ENCODE measurements around the gene CACNG4. TPM values are rescaled to one million over a fixed set of nuclear protein-coding genes. Genes with fewer than 3 reads are reported as not detected.

The CACNG4 gene
- polyA plus RNA-seq, 2 of the 4 experiments (the other 2 are of a cell fraction), result 6.2 to 10.2 TPM

- Histone ChIP-seq H3K27ac (no peak overlapping the region), H3K4me1 (peaks cover 13% of the 10 kb centered on the region), H3K9me3 (no peaks in the 10 kb centered on the region), H3K4me3 (no peak overlapping the region), H3K4me2 (no peak overlapping the region)
- TF ChIP-seq PHF8 (IDR thresholded peaks at IDR 0.05; ENCODE audit: borderline replicate concordance, low read depth) (no peak), HDAC2 (IDR thresholded peaks at IDR 0.05) (no peak), ZNF302 (CRISPR knock-in tag; IDR thresholded peaks at IDR 0.05) (no peak), MAFK (IDR thresholded peaks at IDR 0.05; ENCODE audit: partially characterized antibody) (no peak), CBX2 (IDR thresholded peaks at IDR 0.05; ENCODE audit: borderline replicate concordance, low read depth) (no peak), CEBPB (IDR thresholded peaks at IDR 0.05) (no peak), EHF (CRISPR knock-in tag; IDR thresholded peaks at IDR 0.05) (no peak)
- WGBS (ENCODE audit: missing lambda C conversion rate), result 57% methylated on average over 4 of the region's 4 CpGs
- DNase-seq (ENCODE audit: low read depth in 1 of 2, low spot score in 1 of 2) (no peak), FAIRE-seq (no peak), ATAC-seq (no peak)
- ChIA-PET CTCF (interaction anchor here (1.5 kb wide), 1 partner anchor 52 kb away, joined by 3 read pairs; no protein-coding TSS in a partner anchor), POLR2A (no interaction called here)
These were observed 4.4 kb downstream of the CACNG4 start for GRCh38 chr17:66968916-66969315.

- H3K9me3 ChIP-seq, result no peaks in the 10 kb centered on the region
- FAIRE-seq (no peak), ATAC-seq (no peak), DNase-seq (ENCODE audit: low read depth in 1 of 2, low spot score in 1 of 2) (no peak)
- no peak overlapping the region for H3K27ac ChIP-seq
- no peak for TF ChIP-seq ZSCAN20 (CRISPR knock-in tag; IDR thresholded peaks at IDR 0.05)
- no peak for TF ChIP-seq CBX2 (IDR thresholded peaks at IDR 0.05; ENCODE audit: borderline replicate concordance, low read depth)
- TF ChIP-seq MYC (IDR thresholded peaks at IDR 0.05; ENCODE audit: borderline replicate concordance, low read length), result no peak
- TF ChIP-seq HOXA7 (CRISPR knock-in tag; IDR thresholded peaks at IDR 0.05), result no peak
- TF ChIP-seq E2F6 (IDR thresholded peaks at IDR 0.05; ENCODE audit: borderline replicate concordance, low read depth), result no peak
- no peak for TF ChIP-seq KDM5A (IDR thresholded peaks at IDR 0.05)
- no peak for TF ChIP-seq RARB (CRISPR knock-in tag; IDR thresholded peaks at IDR 0.05)
- WGBS (ENCODE audit: missing lambda C conversion rate), result 76% methylated on average over 6 of the region's 6 CpGs
- no peak overlapping the region for H3K4me3 ChIP-seq
- ChIA-PET POLR2A (no interaction called here), CTCF (interaction anchor here (1.5 to 1.6 kb wide), 3 partner anchors 51 to 242 kb away, joined by 3 to 4 read pairs (median 3); no protein-coding TSS in a partner anchor)
- H3K4me1 ChIP-seq, result peaks cover 13% of the 10 kb centered on the region
- no peak overlapping the region for H3K4me2 ChIP-seq
These were observed 5.6 kb downstream of the CACNG4 start for GRCh38 chr17:66970140-66970539.

GRCh38 chr17:66970797-66971196, 6.3 kb downstream of the CACNG4 start:
- no peak overlapping the region for H3K27ac ChIP-seq
- 87% methylated on average over 6 of the region's 6 CpGs for whole genome bisulfite sequencing (ENCODE audit: missing lambda C conversion rate)
- no peak overlapping the region for H3K4me2 ChIP-seq
- no peak for FAIRE-seq
- POLR2A ChIA-PET, result no interaction called here
- no peak for DNase-seq (ENCODE audit: low read depth in 1 of 2, low spot score in 1 of 2)
- no peaks in the 10 kb centered on the region for H3K9me3 ChIP-seq
- no peak overlapping the region for H3K4me3 ChIP-seq
- peaks cover 10% of the 10 kb centered on the region for H3K4me1 ChIP-seq
- CTCF ChIA-PET, result interaction anchor here (1.3 to 1.6 kb wide), 3 partner anchors 17 to 243 kb away, joined by 3 to 4 read pairs (median 3); no protein-coding TSS in a partner anchor
- ATAC-seq, result no peak
- no peak for TF ChIP-seq HDAC2 (IDR thresholded peaks at IDR 0.05)
- TF ChIP-seq PBX3 (IDR thresholded peaks at IDR 0.05), result no peak
- no peak for TF ChIP-seq RARB (CRISPR knock-in tag; IDR thresholded peaks at IDR 0.05)
- no peak for TF ChIP-seq ELK1 (IDR thresholded peaks at IDR 0.05; ENCODE audit: low read depth, low read length)
- TF ChIP-seq RFX5 (IDR thresholded peaks at IDR 0.05), result no peak
- no peak for TF ChIP-seq RNF2 (IDR thresholded peaks at IDR 0.05; ENCODE audit: borderline replicate concordance, low read depth)
- no peak for TF ChIP-seq JUN (IDR thresholded peaks at IDR 0.05)
- no peak for TF ChIP-seq ZSCAN20 (CRISPR knock-in tag; IDR thresholded peaks at IDR 0.05)
- TF ChIP-seq RAD21 (conservative IDR thresholded peaks at IDR 0.05 in 1 of 2, IDR thresholded peaks at IDR 0.05 in 1 of 2), result no peak
- TF ChIP-seq FOXS1 (CRISPR knock-in tag; IDR thresholded peaks at IDR 0.05), result no peak
- TF ChIP-seq JUNB (IDR thresholded peaks at IDR 0.05), result no peak
- TF ChIP-seq PHF8 (IDR thresholded peaks at IDR 0.05; ENCODE audit: borderline replicate concordance, low read depth), result no peak
- no peak for TF ChIP-seq ATOH8 (CRISPR knock-in tag; IDR thresholded peaks at IDR 0.05; ENCODE audit: low read depth)
- no peak for TF ChIP-seq NPAS2 (CRISPR knock-in tag; IDR thresholded peaks at IDR 0.05; ENCODE audit: borderline replicate concordance)
- no peak for TF ChIP-seq REST (IDR thresholded peaks at IDR 0.05)
- TF ChIP-seq CBX2 (IDR thresholded peaks at IDR 0.05; ENCODE audit: borderline replicate concordance, low read depth), result no peak

All from A549 (cell line).